PC-9 (cell line): ENCODE results near the gene SLC26A11. TPM values are rescaled to one million over a fixed set of nuclear protein-coding genes. Genes with fewer than 3 reads are reported as not detected.

ENCODE experiments used
- BruUV-seq: library from RNA; stranded (reverse); fragments of 400-500 nt; replicated peaks from 2 replicates; lab custom pipeline; 2021; lab: Mats Ljungman, UMichigan
- CTCF ChIA-PET: fragments of 300-600 bp; sonication (Branson Sonifier 250); formaldehyde crosslinking; loops from one replicate; lab custom pipeline; 2022; ENCODE audit warnings: antibody characterized with exemption; lab: Charles Lee
- POLR2A ChIA-PET: fragments of 300-600 bp; sonication (Branson Sonifier 250); formaldehyde crosslinking; loops from one replicate; lab custom pipeline; 2022; ENCODE audit warnings: antibody characterized with exemption; ENCODE audit not compliant: unreplicated experiment; lab: Charles Lee
- DNase-seq, 2 experiments: peaks; one replicate each; pipeline versions ENCODE4 v3.0.0 to v3.0.0-alpha.2; 2015 to 2022; ENCODE audit warnings: mixed read lengths in 1 of 2
- H2AFZ ChIP-seq: fragments of 200-600 bp; sonication (generic); 2 replicates; pipeline ENCODE4 v1.8.1; 2017; ENCODE audit warnings: antibody characterized with exemption
- H3F3A ChIP-seq: fragments of 200-600 bp; sonication (generic); 2 replicates; pipeline ENCODE4 v1.8.1; 2017; ENCODE audit warnings: antibody characterized with exemption, mild to moderate bottlenecking, low read depth; ENCODE audit not compliant: insufficient read depth
- H3K27ac ChIP-seq: fragments of 200-600 bp; sonication (generic); 2 replicates; pipeline ENCODE4 v1.6.1; 2016; ENCODE audit warnings: mixed run types
- H3K27me3 ChIP-seq: fragments of 200-600 bp; sonication (generic); 2 replicates; pipeline ENCODE4 v1.6.1; 2016; ENCODE audit warnings: low read depth, mixed run types; ENCODE audit not compliant: insufficient read depth
- H3K36me3 ChIP-seq: fragments of 200-600 bp; sonication (generic); 2 replicates; pipeline ENCODE4 v1.6.1; 2016; ENCODE audit warnings: low read depth, mixed run types
- H3K4me1 ChIP-seq: fragments of 200-600 bp; sonication (generic); replicated peaks from 2 replicates; pipeline ENCODE4 v1.6.1; 2016; ENCODE audit warnings: mixed run types; ENCODE audit not compliant: insufficient read depth
- H3K4me2 ChIP-seq: fragments of 200-600 bp; sonication (generic); 2 replicates; pipeline ENCODE4 v1.6.1; 2017; ENCODE audit warnings: mixed run types
- H3K4me3 ChIP-seq: fragments of 200-600 bp; sonication (generic); 2 replicates; pipeline ENCODE4 v1.6.1; 2016; ENCODE audit warnings: mixed run types
- H3K79me2 ChIP-seq: fragments of 200-600 bp; sonication (generic); 2 replicates; pipeline ENCODE4 v1.6.1; 2017; ENCODE audit warnings: low read depth, mixed run types
- H3K9me2 ChIP-seq: fragments of 200-600 bp; sonication (generic); 2 replicates; pipeline ENCODE4 v1.8.1; 2017; ENCODE audit warnings: mild to moderate bottlenecking; ENCODE audit not compliant: insufficient read depth
- H3K9me3 ChIP-seq: fragments of 200-600 bp; sonication (generic); 2 replicates; pipeline ENCODE4 v1.8.1; 2016; ENCODE audit warnings: low read depth; ENCODE audit not compliant: insufficient read depth
- H4K20me1 ChIP-seq: fragments of 200-600 bp; sonication (generic); 2 replicates; pipeline ENCODE4 v1.8.1; 2017; ENCODE audit not compliant: insufficient read depth
- CTCF ChIP-seq: fragments of 200-600 bp; sonication (generic); conservative IDR thresholded peaks from 2 replicates; pipeline ENCODE4 v1.6.1; 2017; ENCODE audit warnings: mixed run types, antibody characterized with exemption, mild to moderate bottlenecking, moderate library complexity
- EZH2 ChIP-seq: fragments of 200-600 bp; sonication (generic); IDR thresholded peaks from 2 replicates; pipeline ENCODE4 v1.8.0; 2017; ENCODE audit warnings: antibody characterized with exemption, low read depth
- intact Hi-C: fragments of 100-400 bp; cut with micrococcal nuclease; formaldehyde crosslinking; loops from one replicate; pipeline ENCODE4 v1.10.0; 2022; ENCODE audit not compliant: unreplicated experiment
- total RNA-seq: library from RNA; stranded (reverse); gene quantifications from 2 replicates; pipeline ENCODE4 v1.2.3, GENCODE V29; 2021

Gene SLC26A11
- total RNA-seq, 1 experiment from 2014 or later: 12.4 TPM

GRCh38 chr17:80191865-80192661, 28.2 kb upstream of the SLC26A11 start:
- Histone ChIP-seq H4K20me1 (no peaks in the 10 kb centered on the region), H3F3A (no peaks in the 10 kb centered on the region), H3K9me2 (no peaks in the 10 kb centered on the region), H3K27me3 (no peaks in the 10 kb centered on the region), H3K79me2 (no peaks in the 10 kb centered on the region), H3K27ac (no peak overlapping the region), H3K4me3 (no peak overlapping the region), H3K4me2 (no peak overlapping the region), H2AFZ (no peak overlapping the region), H3K9me3 (no peaks in the 10 kb centered on the region), H3K4me1 (no peaks in the 10 kb centered on the region), H3K36me3 (no peaks in the 10 kb centered on the region)
- ChIA-PET POLR2A (no interaction called here), CTCF (no interaction called here)
- no TSS peak for BruUV-seq
- DNase-seq: no peak
- intact Hi-C loops: no loop called here
- TF ChIP-seq CTCF: no peak
- TF ChIP-seq EZH2: no peak

- CTCF ChIA-PET: no interaction called here
Measured at GRCh38 chr17:80195141-80195540, 25.1 kb upstream of the SLC26A11 start.

More at GRCh38 chr17:80195141-80195540, 25.1 kb upstream of the SLC26A11 start:
- no peak overlapping the region for H3K27ac ChIP-seq
- H3K27me3 ChIP-seq: no peaks in the 10 kb centered on the region
- POLR2A ChIA-PET: no interaction called here
- no peaks in the 10 kb centered on the region for H3K9me3 ChIP-seq
- no peak overlapping the region for H2AFZ ChIP-seq
- DNase-seq: no peak
- H4K20me1 ChIP-seq: no peaks in the 10 kb centered on the region
- TF ChIP-seq EZH2 (no peak), CTCF (no peak)
- BruUV-seq: no TSS peak
- H3K4me2 ChIP-seq: no peak overlapping the region
- H3K9me2 ChIP-seq: no peaks in the 10 kb centered on the region
- H3K79me2 ChIP-seq: no peaks in the 10 kb centered on the region
- H3K4me1 ChIP-seq: no peaks in the 10 kb centered on the region
- H3K36me3 ChIP-seq: no peaks in the 10 kb centered on the region
- intact Hi-C loops: no loop called here
- no peaks in the 10 kb centered on the region for H3F3A ChIP-seq
- H3K4me3 ChIP-seq: no peak overlapping the region
